Transverse colon (tissue), 4 donors: ENCODE data around the gene MRPS18A. TPM values are rescaled to one million over a fixed set of nuclear protein-coding genes. Genes with fewer than 3 reads are reported as not detected.
A peak's percentile ranks its signal among the peaks of the same experiment; 100 is the strongest.

Source experiments
- DNase-seq: peaks from one replicate; pipeline ENCODE4 v3.0.0-alpha.2; 2019
- H3K27ac ChIP-seq, 4 donors: fragments of 200-600 bp; sonication (generic); 2 replicates each; pipeline ENCODE4 v1.5.1; 2016 to 2018; ENCODE audit warnings: inconsistent platforms in 4 of 4
- H3K27me3 ChIP-seq: fragments of 200-600 bp; sonication (generic); 2 replicates; pipeline ENCODE4 v1.5.1; 2017; ENCODE audit warnings: inconsistent platforms
- H3K36me3 ChIP-seq, 4 donors: fragments of 200-600 bp; sonication (generic); 2 replicates each; pipeline ENCODE4 v1.5.1; 2017 to 2019; ENCODE audit warnings: inconsistent platforms in 4 of 4
- H3K4me1 ChIP-seq, 4 donors: fragments of 200-600 bp; sonication (generic); 2 replicates each; pipeline ENCODE4 v1.5.1; 2017 to 2020; ENCODE audit warnings: inconsistent platforms in 4 of 4
- H3K4me3 ChIP-seq, 4 donors: fragments of 200-600 bp; sonication (generic); 1 replicate in 1 of 4; 2 replicates in 3 of 4; pipeline versions ENCODE4 v1.5.1 to v1.6.1; 2017 to 2019; ENCODE audit warnings: inconsistent platforms in 4 of 4
- H3K9me3 ChIP-seq, 2 donors: fragments of 200-600 bp; sonication (generic); 2 replicates each; pipeline ENCODE4 v1.5.1; 2017 to 2019; ENCODE audit warnings: inconsistent platforms in 2 of 2
- CTCF ChIP-seq, 5 experiments: fragments of 200-600 bp in 3 of 5; fragments of 450-650 bp in 2 of 5; sonication (generic) in 3 of 5; IDR thresholded peaks; 1 replicate in 2 of 5; 2 replicates in 3 of 5; pipeline ENCODE4 v1.5.1; 2016 to 2017; ENCODE audit warnings: antibody characterized with exemption in 5 of 5, inconsistent platforms in 3 of 5, mild to moderate bottlenecking in 2 of 5, moderate library complexity in 1 of 5
- EP300 ChIP-seq: sonication (generic); formaldehyde crosslinking; IDR thresholded peaks from one replicate; pipeline ENCODE4 v1.6.1; 2017; ENCODE audit warnings: antibody characterized with exemption, low read depth
- POLR2A ChIP-seq: fragments of 450-650 bp; IDR thresholded peaks from one replicate; pipeline ENCODE4 v1.6.1; 2016; ENCODE audit warnings: antibody characterized with exemption, mild to moderate bottlenecking, moderate library complexity
- POLR2AphosphoS5 ChIP-seq, 3 donors: sonication (generic); formaldehyde crosslinking; IDR thresholded peaks; one replicate each; pipeline ENCODE4 v1.6.1; 2016; ENCODE audit warnings: antibody characterized with exemption in 3 of 3
- WGBS, 2 donors: methylation state at CpG; one replicate each; pipeline ENCODE4 v1.1.5; 2018; ENCODE audit warnings: low coverage in 1 of 2; 5-methylcytosine and 5-hydroxymethylcytosine counted together
- in situ Hi-C, 4 donors: fragments of 200-750 bp; cut with MboI; loops; one replicate each; pipeline versions ENCODE4 v1.15.0 to v1.15.1; 2017; ENCODE audit warnings: low sequenced_read_pairs in 3 of 4, low pct_ligation_motif_present in 1 of 4, low pct_unique_long_range_greater_than_20kb in 1 of 4
- intact Hi-C: fragments of 100-400 bp; cut with DNase I; formaldehyde crosslinking; loops from one replicate; pipeline ENCODE4 v1.15.1; 2023; ENCODE audit warnings: low total_unique reads
- total RNA-seq, 4 donors: library from RNA; depleted of rRNA; stranded (reverse); fragments of >200 nt; gene quantifications; one replicate each; pipeline ENCODE4 v1.1.0, GENCODE V29; 2016

MRPS18A gene
- total RNA-seq, 4 donors from 2014 or later = 25.4 to 48.6 (median 40.3) TPM

- no peak for DNase-seq
- intact Hi-C loops = no loop called here
- H3K27me3 ChIP-seq = no peaks in the 10 kb centered on the region
- H3K4me1 ChIP-seq = peaks cover 13 to 59% (median 39%) of the 10 kb centered on the region in 4 donors
- 92 to 93% methylated on average over 3 to 7 of the region's 7 CpGs for WGBS, 2 donors
- no peaks in the 10 kb centered on the region for H3K36me3 ChIP-seq
- H3K4me3 ChIP-seq = no peak overlapping the region
- in situ Hi-C loops = no loop called here
- no peak for TF ChIP-seq CTCF (IDR thresholded peaks at IDR 0.05)
- no peak for TF ChIP-seq POLR2A
- no peak for TF ChIP-seq POLR2AphosphoS5 (IDR thresholded peaks at IDR 0.05)
- TF ChIP-seq EP300 = no peak
- H3K9me3 ChIP-seq = no peaks in the 10 kb centered on the region
- peak overlapping the region in 1 of 4 donors; percentile 81 for H3K27ac ChIP-seq
These were observed 19.7 kb upstream of the MRPS18A start for GRCh38 chr6:43707269-43707668.

- H3K4me3 ChIP-seq = no peak overlapping the region
- peak overlapping the region; percentile 72 to 84 (median 80) for H3K27ac ChIP-seq
- no peaks in the 10 kb centered on the region for H3K36me3 ChIP-seq
- H3K27me3 ChIP-seq = no peaks in the 10 kb centered on the region
- peaks cover 16 to 64% (median 42%) of the 10 kb centered on the region in 4 donors for H3K4me1 ChIP-seq
- WGBS, 2 donors = 65 to 80% methylated on average over 5 to 8 of the region's 8 CpGs
- in situ Hi-C loops = no loop called here
- intact Hi-C loops = no loop called here
- DNase-seq = no peak
- TF ChIP-seq CTCF (IDR thresholded peaks at IDR 0.05) (no peak), POLR2A (no peak), POLR2AphosphoS5 (IDR thresholded peaks at IDR 0.05) (no peak)
- no peaks in the 10 kb centered on the region for H3K9me3 ChIP-seq
These were observed 19.2 kb upstream of the MRPS18A start for GRCh38 chr6:43706788-43707187.

GRCh38 chr6:43705996-43706395, 18.4 kb upstream of the MRPS18A start:
- in situ Hi-C loops (no loop called here), intact Hi-C loops (no loop called here)
- Histone ChIP-seq H3K9me3 (no peaks in the 10 kb centered on the region), H3K4me3 (no peak overlapping the region), H3K27ac (peak overlapping the region; percentile 72 to 84 (median 80)), H3K36me3 (no peaks in the 10 kb centered on the region), H3K4me1 (peaks cover 16 to 72% (median 42%) of the 10 kb centered on the region in 4 donors), H3K27me3 (no peaks in the 10 kb centered on the region)
- 36 to 46% methylated on average over 3 of the region's 3 CpGs for WGBS, 2 donors
- DNase-seq = no peak
- no peak for TF ChIP-seq EP300
- TF ChIP-seq POLR2A = no peak
- no peak for TF ChIP-seq POLR2AphosphoS5 (IDR thresholded peaks at IDR 0.05)
- no peak for TF ChIP-seq CTCF (IDR thresholded peaks at IDR 0.05)

- in situ Hi-C loops (no loop called here), intact Hi-C loops (no loop called here)
- Histone ChIP-seq H3K4me3 (no peak overlapping the region), H3K27ac (peak overlapping the region; percentile 72 to 84 (median 80)), H3K27me3 (no peaks in the 10 kb centered on the region), H3K4me1 (peaks cover 23 to 79% (median 55%) of the 10 kb centered on the region in 4 donors), H3K9me3 (no peaks in the 10 kb centered on the region), H3K36me3 (no peaks in the 10 kb centered on the region)
- WGBS, 2 donors = 65 to 73% methylated on average over 6 to 8 of the region's 8 CpGs
- no peak for TF ChIP-seq CTCF (IDR thresholded peaks at IDR 0.05)
- TF ChIP-seq POLR2A = no peak
- no peak for TF ChIP-seq EP300
- no peak for TF ChIP-seq POLR2AphosphoS5 (IDR thresholded peaks at IDR 0.05)
- no peak for DNase-seq
These were observed 16.2 kb upstream of the MRPS18A start for GRCh38 chr6:43703512-43704429.
